Activated B cell treated with CpG ODN at 0.5 μM for 24 hours (primary cell): ENCODE measurements around the gene OBSCN. TPM values are rescaled to one million over a fixed set of nuclear protein-coding genes. Genes with fewer than 3 reads are reported as not detected.

Experiments
- ATAC-seq: fragments of 200-7000 bp; cut with Tn5 transposase; one replicate; pipeline ENCODE4 v1.10.0; 2021; ENCODE audit warnings: low read depth, mild to moderate bottlenecking, moderate library complexity
- CTCF ChIA-PET: fragments of 350-600 bp; sonication (Branson Sonifier 250); formaldehyde crosslinking; loops from one replicate; lab custom pipeline; 2021; ENCODE audit warnings: antibody characterized with exemption; lab: Charles Lee
- POLR2A ChIA-PET: fragments of 350-600 bp; sonication (Branson Sonifier 250); formaldehyde crosslinking; loops from one replicate; lab custom pipeline; 2021; ENCODE audit warnings: antibody characterized with exemption; lab: Charles Lee
- DNase-seq: peaks from one replicate; pipeline ENCODE4 v3.0.0; 2022
- H3K27ac Mint-ChIP-seq: one replicate; pipeline ENCODE4 v1.8.0; 2020; ENCODE audit warnings: mixed read lengths
- H3K27me3 Mint-ChIP-seq: one replicate; pipeline ENCODE4 v1.8.0; 2021; ENCODE audit warnings: mixed read lengths
- H3K36me3 Mint-ChIP-seq: one replicate; pipeline ENCODE4 v1.8.0; 2021; ENCODE audit warnings: low read depth, mixed read lengths
- H3K4me1 Mint-ChIP-seq: one replicate; pipeline ENCODE4 v1.8.0; 2021; ENCODE audit warnings: mixed read lengths
- H3K4me3 Mint-ChIP-seq: one replicate; pipeline ENCODE4 v1.8.0; 2020; ENCODE audit warnings: mild to moderate bottlenecking, mixed read lengths
- H3K9me3 Mint-ChIP-seq: one replicate; pipeline ENCODE4 v1.8.0; 2020; ENCODE audit warnings: mixed read lengths
- CTCF ChIP-seq: fragments of 200-600 bp; IDR thresholded peaks from one replicate; pipeline ENCODE4 v1.8.0; 2022; ENCODE audit warnings: antibody characterized with exemption, mild to moderate bottlenecking
- intact Hi-C: fragments of 100-400 bp; cut with micrococcal nuclease; formaldehyde crosslinking; loops from one replicate; pipeline ENCODE4 v1.15.1; 2024
- total RNA-seq: library from RNA; stranded (reverse); gene quantifications from 2 replicates; pipeline ENCODE4 v1.2.3, GENCODE V29; 2022

OBSCN gene
- total RNA-seq, 1 donor from 2014 or later, result 19.8 TPM

DNA sequence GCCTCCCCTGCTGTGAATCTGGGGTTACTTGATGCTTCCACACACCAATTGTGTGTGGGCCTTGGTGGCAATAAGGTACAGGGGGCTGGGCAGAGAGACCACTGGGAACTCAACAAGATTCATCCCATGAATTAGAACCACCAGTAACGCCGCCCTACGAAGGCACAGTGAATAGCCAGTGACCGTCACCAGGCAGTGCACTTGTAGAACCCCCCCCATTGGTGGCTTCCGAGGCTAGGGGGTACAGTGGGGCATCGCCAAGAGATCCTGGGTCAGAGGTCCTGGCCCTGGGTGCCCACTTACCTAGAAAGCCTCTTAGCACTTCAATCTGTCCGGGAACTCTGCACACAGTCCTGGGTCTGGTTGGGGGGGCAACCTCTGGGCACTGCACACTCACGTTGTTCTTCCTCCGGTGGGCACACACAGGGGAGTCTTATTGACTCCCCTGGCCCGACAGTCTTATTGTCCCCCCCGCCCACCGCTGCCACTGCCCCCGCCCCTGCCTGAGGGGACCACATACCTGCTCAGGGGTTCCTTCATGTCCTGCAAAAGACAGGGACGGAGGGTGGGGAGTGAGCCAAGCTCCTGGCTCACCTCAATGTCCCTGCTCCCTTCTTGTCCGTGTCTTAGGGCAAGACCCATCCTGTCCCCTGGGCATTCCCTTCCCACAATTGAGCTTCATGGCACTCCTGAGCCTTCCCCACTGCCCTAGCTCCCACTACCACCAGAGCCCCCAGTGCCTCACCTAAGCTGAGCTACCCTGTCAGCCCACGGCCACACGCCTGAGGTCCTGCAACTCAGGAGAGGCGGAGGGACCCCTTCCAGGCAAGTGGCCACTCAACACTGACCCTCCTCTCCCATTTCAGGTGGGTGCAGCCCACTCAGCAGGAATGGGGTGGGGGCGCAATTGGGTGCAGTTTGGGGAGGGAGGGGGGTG, 201.3 kb downstream of the OBSCN start:
- intact Hi-C loops, result loop anchor here (5.0 kb wide), 1 partner anchor 93 kb away; no protein-coding TSS in a partner anchor
- Mint-ChIP-seq H3K36me3 (peaks cover 5% of the 10 kb centered on the region), H3K27me3 (no peaks in the 10 kb centered on the region), H3K9me3 (no peaks in the 10 kb centered on the region), H3K4me3 (peak overlapping the region; percentile 8), H3K27ac (no peak overlapping the region), H3K4me1 (peaks cover 30% of the 10 kb centered on the region)
- no peak for DNase-seq
- no peak for TF ChIP-seq CTCF
- POLR2A ChIA-PET, result interaction anchor here (0.6 to 1.1 kb wide), 2 partner anchors 15 to 20 kb away, joined by 4 to 5 read pairs; no protein-coding TSS in a partner anchor
- CTCF ChIA-PET, result no interaction called here
- no peak for ATAC-seq

GRCh38 chr1:228410015-228410414, 202.2 kb downstream of the OBSCN start:
- peaks cover 2% of the 10 kb centered on the region for H3K36me3 Mint-ChIP-seq
- H3K4me1 Mint-ChIP-seq, result peaks cover 21% of the 10 kb centered on the region
- ChIA-PET CTCF (no interaction called here), POLR2A (interaction anchor here (0.6 to 1.1 kb wide), 2 partner anchors 14 to 20 kb away, joined by 4 to 5 read pairs; no protein-coding TSS in a partner anchor)
- no peak overlapping the region for H3K4me3 Mint-ChIP-seq
- intact Hi-C loops, result no loop called here
- no peaks in the 10 kb centered on the region for H3K9me3 Mint-ChIP-seq
- TF ChIP-seq CTCF, result no peak
- ATAC-seq (no peak), DNase-seq (no peak)
- H3K27ac Mint-ChIP-seq, result no peak overlapping the region
- no peaks in the 10 kb centered on the region for H3K27me3 Mint-ChIP-seq

- no peak for TF ChIP-seq CTCF
- H3K36me3 Mint-ChIP-seq, result no peaks in the 10 kb centered on the region
- ChIA-PET POLR2A (no interaction called here), CTCF (no interaction called here)
- intact Hi-C loops, result no loop called here
- ATAC-seq (no peak), DNase-seq (no peak)
- H3K27ac Mint-ChIP-seq, result no peak overlapping the region
- H3K9me3 Mint-ChIP-seq, result no peaks in the 10 kb centered on the region
- H3K4me3 Mint-ChIP-seq, result no peak overlapping the region
- H3K27me3 Mint-ChIP-seq, result peaks cover 6% of the 10 kb centered on the region
- H3K4me1 Mint-ChIP-seq, result peaks cover 19% of the 10 kb centered on the region
Observed at GRCh38 chr1:228410671-228411070, 202.8 kb downstream of the OBSCN start.

GRCh38 chr1:228411121-228411520, 203.3 kb downstream of the OBSCN start:
- H3K4me3 Mint-ChIP-seq, result no peak overlapping the region
- CTCF ChIA-PET, result no interaction called here

More at GRCh38 chr1:228411121-228411520, 203.3 kb downstream of the OBSCN start:
- H3K9me3 Mint-ChIP-seq, result no peaks in the 10 kb centered on the region
- H3K36me3 Mint-ChIP-seq, result no peaks in the 10 kb centered on the region
- peaks cover 9% of the 10 kb centered on the region for H3K27me3 Mint-ChIP-seq
- no peak for ATAC-seq
- no peak for TF ChIP-seq CTCF
- intact Hi-C loops, result no loop called here
- POLR2A ChIA-PET, result no interaction called here
- DNase-seq, result no peak
- peaks cover 21% of the 10 kb centered on the region for H3K4me1 Mint-ChIP-seq
- no peak overlapping the region for H3K27ac Mint-ChIP-seq
